ENCODE data around the gene SELENOM.
"Not testable (repeated sequence)": the region's sequence is repeated elsewhere in the genome, so short reads cannot be mapped to it uniquely, and the experiment has no call there.

The SELENOM gene

DNA sequence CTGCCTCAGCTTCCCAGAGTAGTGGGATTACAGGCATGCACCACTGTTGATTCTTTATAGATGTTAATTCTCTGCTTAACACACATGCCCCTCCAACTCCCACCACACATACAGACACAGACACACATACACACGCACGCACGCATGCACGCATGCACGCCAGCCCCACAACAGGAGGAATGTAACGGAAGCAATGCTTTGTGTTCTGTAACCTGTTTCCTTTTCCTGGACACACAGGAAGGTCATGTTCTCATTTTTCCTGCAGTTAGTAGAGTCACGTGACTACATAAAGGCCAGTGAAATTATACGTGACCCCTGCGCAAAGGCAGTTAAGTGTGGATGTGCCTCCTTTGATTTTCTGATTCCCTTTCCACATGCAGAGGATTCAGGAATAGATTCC is 34.2 kb downstream of the SELENOM start:
- not testable (repeated sequence) for H3K36me3 Mint-ChIP-seq (ENCODE audit: low read depth); H3K27ac Mint-ChIP-seq; H3K4me3 Mint-ChIP-seq; H3K4me1 Mint-ChIP-seq (ENCODE audit: low read depth); H3K9me3 Mint-ChIP-seq; H3K27me3 Mint-ChIP-seq (ENCODE audit: low read depth)

DNA sequence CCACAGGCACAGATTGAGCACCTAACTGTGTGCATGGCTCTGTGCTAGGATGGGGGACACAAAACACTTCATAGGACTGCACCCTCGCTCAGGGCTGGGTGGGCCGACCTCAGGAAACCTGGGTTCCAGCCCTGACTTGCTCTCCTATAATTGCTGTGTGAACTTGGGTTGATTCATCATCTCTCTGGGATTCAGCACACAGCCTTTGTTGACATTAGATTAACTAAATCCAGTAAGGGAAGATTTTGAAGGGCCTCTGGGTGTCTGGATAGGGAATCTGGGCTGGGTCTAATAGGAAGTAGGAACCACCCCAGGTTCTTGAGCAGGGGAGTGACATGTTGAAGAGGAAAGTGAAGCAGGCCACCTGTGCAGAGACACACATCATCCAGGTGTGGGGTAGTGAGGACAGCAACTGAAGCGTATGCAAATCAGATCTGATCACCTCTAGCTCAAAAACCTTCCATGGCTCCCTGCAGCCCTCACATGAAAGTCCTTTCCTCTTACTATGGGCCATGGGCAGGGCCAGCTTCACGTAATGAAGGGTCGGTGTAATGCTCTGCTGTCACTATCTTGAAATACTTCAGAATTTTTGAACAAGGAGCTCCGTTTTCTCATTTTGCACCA is 37.6 kb downstream of the SELENOM start:
- H3K9me3 Mint-ChIP-seq; H3K36me3 Mint-ChIP-seq (ENCODE audit: low read depth); H3K4me3 Mint-ChIP-seq; H3K4me1 Mint-ChIP-seq (ENCODE audit: low read depth); H3K27me3 Mint-ChIP-seq (ENCODE audit: low read depth); H3K27ac Mint-ChIP-seq: not testable (repeated sequence)

DNA sequence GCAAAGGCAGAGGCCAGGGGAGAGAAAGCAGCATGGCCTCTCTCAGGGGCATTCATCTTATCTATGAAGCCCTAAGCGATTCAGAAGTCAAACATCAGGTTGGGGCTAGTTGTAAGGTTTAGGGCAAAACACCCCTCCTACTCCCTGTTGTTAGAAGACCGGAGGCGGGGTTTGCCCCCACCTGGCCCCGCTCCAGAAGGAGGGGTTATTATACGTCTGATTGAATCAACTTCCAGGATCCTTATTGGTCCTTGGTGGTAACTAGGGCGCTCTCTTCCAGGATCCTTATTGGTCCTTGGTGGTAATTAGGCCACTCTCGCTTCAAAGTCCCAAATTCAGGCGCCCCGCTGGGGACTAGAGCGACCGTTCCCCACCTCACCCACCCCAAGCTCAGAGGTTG is 38.4 kb downstream of the SELENOM start:
- H3K36me3 Mint-ChIP-seq (ENCODE audit: low read depth): no peaks in the 10 kb centered on the region
- no peak overlapping the region for H3K4me3 Mint-ChIP-seq
- H3K27ac Mint-ChIP-seq: no peak overlapping the region
- H3K9me3 Mint-ChIP-seq: no peaks in the 10 kb centered on the region
- H3K27me3 Mint-ChIP-seq (ENCODE audit: low read depth): no peaks in the 10 kb centered on the region
- H3K4me1 Mint-ChIP-seq (ENCODE audit: low read depth): peaks cover under 1% of the 10 kb centered on the region

DNA sequence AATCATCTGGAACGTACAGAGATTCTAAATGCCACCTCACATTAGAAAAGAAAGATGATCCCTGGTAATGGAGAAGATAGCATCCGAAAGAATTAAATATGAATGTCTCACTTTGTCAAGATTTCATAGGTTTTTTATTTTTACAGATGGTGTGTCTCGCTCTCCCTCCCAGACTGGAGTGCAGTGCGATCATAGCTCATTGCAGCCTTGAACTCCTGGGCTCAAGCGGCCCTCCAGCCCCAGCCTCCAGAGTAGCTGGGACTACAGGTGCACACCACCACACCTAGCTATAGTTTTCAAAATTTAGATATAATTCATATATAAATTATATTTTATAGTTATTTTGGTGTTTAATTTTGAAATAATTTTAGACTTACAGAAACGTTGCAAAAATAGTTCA is 43.0 kb downstream of the SELENOM start:
- Mint-ChIP-seq H3K27ac (no peak overlapping the region), H3K4me3 (no peak overlapping the region), H3K9me3 (no peaks in the 10 kb centered on the region), H3K27me3 (ENCODE audit: low read depth) (no peaks in the 10 kb centered on the region), H3K36me3 (ENCODE audit: low read depth) (no peaks in the 10 kb centered on the region), H3K4me1 (ENCODE audit: low read depth) (peaks cover 1% of the 10 kb centered on the region)

DNA sequence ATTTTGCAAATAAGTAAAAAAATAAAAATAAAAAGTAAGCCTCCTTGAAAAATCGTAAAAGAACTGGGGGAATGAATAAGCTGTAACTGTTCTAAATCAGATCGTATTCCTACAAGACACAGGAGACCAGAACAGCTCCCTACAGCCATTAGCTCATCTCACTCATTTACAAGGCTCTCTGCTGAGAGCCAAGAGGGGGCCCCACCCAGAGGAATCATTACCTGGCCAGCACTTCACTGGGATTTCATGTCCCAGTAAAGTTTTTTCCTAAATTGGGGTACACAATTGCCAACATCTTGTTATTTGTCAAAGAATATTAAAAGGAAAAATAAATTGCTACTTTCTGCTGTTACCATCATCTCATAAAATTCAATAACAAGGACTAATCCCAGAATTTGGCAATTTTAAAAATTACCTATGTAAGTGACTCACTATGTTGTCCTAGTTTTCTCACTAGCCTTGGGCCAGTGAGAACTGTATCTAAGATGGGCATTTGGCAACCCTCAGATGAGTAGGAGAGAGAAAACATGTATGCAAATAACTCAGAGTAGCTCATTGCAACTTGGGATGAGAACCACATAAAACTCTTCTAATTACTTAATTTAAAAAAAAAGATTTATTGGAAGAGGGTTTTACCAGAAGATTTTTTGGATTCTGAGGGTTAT is 44.7 kb downstream of the SELENOM start:
- Mint-ChIP-seq H3K4me1 (ENCODE audit: low read depth) (peaks cover 1% of the 10 kb centered on the region), H3K27me3 (ENCODE audit: low read depth) (no peaks in the 10 kb centered on the region), H3K27ac (no peak overlapping the region), H3K36me3 (ENCODE audit: low read depth) (no peaks in the 10 kb centered on the region), H3K9me3 (no peaks in the 10 kb centered on the region), H3K4me3 (no peak overlapping the region)

DNA sequence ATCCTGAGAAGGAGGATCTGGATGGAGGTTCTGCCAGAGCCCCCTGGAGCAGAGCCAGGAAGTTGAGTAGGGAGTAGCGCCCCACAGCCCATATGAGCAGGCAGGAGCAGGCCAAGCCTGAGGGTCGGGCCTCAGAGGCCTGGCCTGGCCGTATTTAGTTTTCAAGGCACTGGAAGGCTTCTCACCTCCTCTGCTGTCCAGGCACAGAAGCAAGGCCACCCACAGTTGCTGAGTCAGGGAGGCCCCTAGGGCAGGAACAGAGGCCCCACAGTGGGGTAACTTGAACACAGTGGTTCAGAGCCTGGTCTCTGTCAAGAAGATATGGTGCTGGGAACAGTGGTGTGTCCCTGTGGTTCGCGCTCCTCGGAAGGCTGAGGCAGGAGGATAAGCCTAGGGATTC is 47.7 kb downstream of the SELENOM start:
- H3K9me3 Mint-ChIP-seq; H3K36me3 Mint-ChIP-seq (ENCODE audit: low read depth); H3K4me3 Mint-ChIP-seq; H3K27ac Mint-ChIP-seq; H3K4me1 Mint-ChIP-seq (ENCODE audit: low read depth); H3K27me3 Mint-ChIP-seq (ENCODE audit: low read depth): not testable (repeated sequence)

- Mint-ChIP-seq H3K27ac (no peak overlapping the region), H3K9me3 (no peaks in the 10 kb centered on the region), H3K27me3 (ENCODE audit: low read depth) (no peaks in the 10 kb centered on the region), H3K36me3 (ENCODE audit: low read depth) (no peaks in the 10 kb centered on the region), H3K4me1 (ENCODE audit: low read depth) (peaks cover 2% of the 10 kb centered on the region), H3K4me3 (no peak overlapping the region)
These were observed 50.3 kb downstream of the SELENOM start for GRCh38 chr22:31056986-31057599.

DNA sequence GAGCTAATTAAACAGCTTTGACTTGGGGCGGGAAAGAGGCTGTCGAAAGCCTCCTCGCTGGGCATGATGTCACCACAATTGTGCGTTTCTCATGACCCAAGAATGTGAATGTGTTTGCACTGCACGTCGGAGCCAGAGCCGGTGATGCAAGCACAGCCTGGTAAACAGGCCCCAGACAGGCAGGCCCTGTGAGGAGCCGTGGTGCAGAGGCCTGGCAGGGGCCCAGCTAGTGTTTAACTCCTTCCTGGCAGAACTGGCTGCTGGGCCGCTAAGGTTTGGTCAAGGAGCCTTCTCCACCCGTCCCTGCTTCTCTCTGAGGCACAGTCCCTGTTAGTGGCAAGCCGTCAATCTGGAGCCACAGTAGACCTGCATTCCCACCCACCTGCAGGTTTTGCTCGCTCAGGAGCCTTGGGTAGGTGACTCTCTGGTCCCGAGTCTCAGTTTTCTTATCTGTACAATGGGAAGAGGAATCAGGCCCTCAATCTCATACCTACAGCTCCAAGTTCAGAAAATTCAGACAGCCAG is 51.7 kb downstream of the SELENOM start:
- Mint-ChIP-seq H3K27me3 (ENCODE audit: low read depth) (no peaks in the 10 kb centered on the region), H3K27ac (no peak overlapping the region), H3K4me3 (no peak overlapping the region), H3K36me3 (ENCODE audit: low read depth) (no peaks in the 10 kb centered on the region), H3K4me1 (ENCODE audit: low read depth) (peaks cover 2% of the 10 kb centered on the region), H3K9me3 (no peaks in the 10 kb centered on the region)

GRCh38 chr22:31055117-31055634 is 52.2 kb downstream of the SELENOM start:
- Mint-ChIP-seq H3K4me1 (ENCODE audit: low read depth) (peaks cover 2% of the 10 kb centered on the region), H3K4me3 (no peak overlapping the region), H3K27ac (no peak overlapping the region), H3K36me3 (ENCODE audit: low read depth) (no peaks in the 10 kb centered on the region), H3K27me3 (ENCODE audit: low read depth) (no peaks in the 10 kb centered on the region), H3K9me3 (no peaks in the 10 kb centered on the region)

All from T-helper 1 cell treated with Interleukin-12 subunit alpha and Interleukin-12 subunit beta and Interleukin-4 antibody, amounts not matched to agents 30 μg/mL and 1 μg/mL, for 36 hours (primary cell).